Neural cell (in vitro differentiated cells): ENCODE data around the gene PIGC.

Experiments used
- CTCF ChIP-seq: fragments of 450-650 bp; IDR thresholded peaks from 2 replicates; pipeline ENCODE4 v1.5.1; 2014; ENCODE audit warnings: antibody characterized with exemption, mild to moderate bottlenecking, moderate library complexity; ENCODE audit not compliant: poor library complexity, severe bottlenecking
- EP300 ChIP-seq: fragments of 450-650 bp; conservative IDR thresholded peaks from 2 replicates; pipeline ENCODE4 v1.6.1; 2014; ENCODE audit warnings: antibody characterized with exemption, mild to moderate bottlenecking, moderate library complexity; ENCODE audit not compliant: poor library complexity, severe bottlenecking
- MXI1 ChIP-seq: fragments of 450-650 bp; conservative IDR thresholded peaks from 2 replicates; pipeline ENCODE4 v1.6.1; 2014; ENCODE audit warnings: antibody characterized with exemption, mild to moderate bottlenecking; ENCODE audit not compliant: poor library complexity, severe bottlenecking
- POLR2AphosphoS5 ChIP-seq: IDR thresholded peaks from 2 replicates; pipeline ENCODE4 v1.6.1; 2012
- TAF1 ChIP-seq: IDR thresholded peaks from 2 replicates; pipeline ENCODE4 v1.6.1; 2012; ENCODE audit warnings: low read depth

DNA sequence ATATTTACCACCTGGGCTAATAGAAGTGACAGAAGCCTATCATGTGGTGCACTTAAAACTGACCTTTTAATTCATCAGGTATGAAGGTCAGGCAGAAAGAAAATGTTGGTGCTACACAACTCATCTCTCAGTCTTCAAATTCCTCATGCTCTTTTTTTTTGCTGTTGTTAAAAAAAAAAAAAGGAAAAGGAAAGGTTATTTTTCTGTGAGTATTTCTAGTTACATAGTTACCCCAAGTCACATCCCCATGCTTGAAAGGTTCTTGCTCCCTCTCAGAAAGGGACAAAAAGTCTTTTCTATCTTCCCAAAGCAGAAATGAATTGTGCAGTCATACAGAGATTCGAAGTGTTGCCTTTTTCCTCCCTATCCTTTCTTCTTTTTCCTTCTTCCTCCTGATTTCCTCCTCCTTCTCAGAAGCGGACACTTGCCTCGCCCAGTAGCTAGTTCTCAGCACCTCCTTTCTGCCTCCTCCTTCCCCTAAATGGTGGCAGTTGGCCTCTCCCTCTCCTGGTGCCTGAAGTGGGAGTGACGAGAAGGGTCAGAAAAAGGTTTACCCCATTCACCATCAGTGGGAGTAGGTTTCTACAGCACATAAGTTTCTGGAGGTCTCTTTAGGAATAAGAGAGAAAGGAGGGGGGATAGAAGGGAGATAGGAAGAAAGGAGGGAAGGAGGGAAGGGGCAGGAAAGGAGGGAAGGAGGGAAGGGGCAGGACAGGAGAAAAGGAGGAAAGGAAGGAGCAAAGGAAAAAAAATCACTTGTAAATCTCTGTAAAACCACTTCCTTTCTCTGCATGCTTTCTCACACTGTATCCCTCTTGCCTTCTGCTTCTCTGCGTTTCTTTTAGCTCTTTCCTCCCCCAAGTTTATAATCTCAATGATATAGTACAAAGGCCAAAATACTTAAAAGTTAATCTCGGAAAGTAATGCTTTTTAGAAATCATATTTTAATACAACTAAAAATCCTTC, 43.8 kb downstream of the PIGC start:
- no peak for TF ChIP-seq EP300
- TF ChIP-seq CTCF: peak; percentile 6
- TF ChIP-seq POLR2AphosphoS5: no peak
- TF ChIP-seq TAF1: no peak
- no peak for TF ChIP-seq MXI1
